GM10248 (cell line): ENCODE measurements around the gene ARHGAP15.

Experiments
- CTCF ChIA-PET: fragments of 300-600 bp; sonication (Branson Sonifier 250); formaldehyde crosslinking; extraction: SDS; loops from one replicate; lab custom pipeline; 2021; ENCODE audit warnings: antibody characterized with exemption; lab: Yijun Ruan, JAX
- POLR2A ChIA-PET: fragments of 350-650 bp; sonication (Branson Sonifier 250); formaldehyde crosslinking; extraction: SDS; loops from one replicate; lab custom pipeline; 2020; ENCODE audit warnings: antibody characterized with exemption; lab: Yijun Ruan, JAX
- DNase-seq: peaks from one replicate; pipeline ENCODE4 v3.0.0; 2012; ENCODE audit errors: extremely low spot score
- CTCF ChIP-seq: IDR thresholded peaks from 2 replicates; pipeline ENCODE4 v1.5.1; 2012; ENCODE audit warnings: mild to moderate bottlenecking, low read depth; ENCODE audit errors: extremely low read depth, missing control alignments, control extremely low read depth

Gene ARHGAP15

GRCh38 chr2:143558665-143559064 lies 429.4 kb downstream of the ARHGAP15 start:
- ChIA-PET CTCF (interaction anchor here (1.2 to 1.8 kb wide), 2 partner anchors 8 to 47 kb away, joined by 4 to 5 read pairs; no protein-coding TSS in a partner anchor), POLR2A (no interaction called here)
- no peak for TF ChIP-seq CTCF
- DNase-seq, result no peak

- DNase-seq, result no peak
- POLR2A ChIA-PET, result no interaction called here
- no peak for TF ChIP-seq CTCF
- CTCF ChIA-PET, result no interaction called here
Measured at GRCh38 chr2:143559147-143559546, 429.9 kb downstream of the ARHGAP15 start.

GRCh38 chr2:143560724-143561123 lies 431.5 kb downstream of the ARHGAP15 start:
- POLR2A ChIA-PET, result no interaction called here
- no peak for TF ChIP-seq CTCF
- CTCF ChIA-PET, result interaction anchor here (0.8 kb wide), 2 partner anchors 9 to 17 kb away, joined by 3 read pairs; no protein-coding TSS in a partner anchor
- no peak for DNase-seq

GRCh38 chr2:143564419-143564818 lies 435.2 kb downstream of the ARHGAP15 start:
- peak; percentile 28 for DNase-seq
- TF ChIP-seq CTCF, result no peak
- CTCF ChIA-PET, result interaction anchor here (1.0 to 1.4 kb wide), 3 partner anchors 14 to 34 kb away, joined by 3 to 4 read pairs (median 4); no protein-coding TSS in a partner anchor
- POLR2A ChIA-PET, result no interaction called here

- DNase-seq, result no peak
- CTCF ChIA-PET, result interaction anchor here (0.7 to 1.1 kb wide), 3 partner anchors 10 to 204 kb away, joined by 3 read pairs; no protein-coding TSS in a partner anchor
- TF ChIP-seq CTCF, result no peak
- POLR2A ChIA-PET, result no interaction called here
Measured at GRCh38 chr2:143571747-143572146, 442.5 kb downstream of the ARHGAP15 start.

- ChIA-PET POLR2A (no interaction called here), CTCF (interaction anchor here (0.8 kb wide), 1 partner anchor 28 kb away, joined by 3 read pairs; no protein-coding TSS in a partner anchor)
- no peak for DNase-seq
- no peak for TF ChIP-seq CTCF
Measured at GRCh38 chr2:143572421-143572820, 443.2 kb downstream of the ARHGAP15 start.

- CTCF ChIA-PET, result no interaction called here
- POLR2A ChIA-PET, result no interaction called here
- TF ChIP-seq CTCF, result no peak
- no peak for DNase-seq
Measured at GRCh38 chr2:143574069-143574468, 444.9 kb downstream of the ARHGAP15 start.
